ENCODE measurements around the gene BCAR1.
"Not testable (repeated sequence)": the region's sequence is repeated elsewhere in the genome, so short reads cannot be mapped to it uniquely, and the experiment has no call there.

Gene BCAR1

GRCh38 chr16:75272097-75272551 lies 20.7 kb upstream of the BCAR1 start:
- DNase-seq (ENCODE audit: low spot score), result no peak

GRCh38 chr16:75271441-75272096 lies 20.1 kb upstream of the BCAR1 start:
- DNase-seq (ENCODE audit: low spot score), result no peak

GRCh38 chr16:75269358-75269757 lies 17.9 kb upstream of the BCAR1 start:
- not testable (repeated sequence) for DNase-seq (ENCODE audit: low spot score)

GRCh38 chr16:75267631-75268264 lies 16.3 kb upstream of the BCAR1 start:
- DNase-seq (ENCODE audit: low spot score), result no peak

GRCh38 chr16:75266738-75267630 lies 15.6 kb upstream of the BCAR1 start:
- no peak for DNase-seq (ENCODE audit: low spot score)

GRCh38 chr16:75265911-75266701 lies 14.7 kb upstream of the BCAR1 start:
- DNase-seq (ENCODE audit: low spot score), result peak; percentile 80

GRCh38 chr16:75264999-75265910 lies 13.8 kb upstream of the BCAR1 start:
- no peak for DNase-seq (ENCODE audit: low spot score)

- DNase-seq (ENCODE audit: low spot score), result peak; percentile 86
Measured at GRCh38 chr16:75264457-75264998, 13.1 kb upstream of the BCAR1 start.

- peak; percentile 50 for DNase-seq (ENCODE audit: low spot score)
Measured at GRCh38 chr16:75263963-75264445, 12.6 kb upstream of the BCAR1 start.

- DNase-seq (ENCODE audit: low spot score), result no peak
Measured at GRCh38 chr16:75263291-75263962, 12.0 kb upstream of the BCAR1 start.

- no peak for DNase-seq (ENCODE audit: low spot score)
Measured at GRCh38 chr16:75262800-75263127, 11.3 kb upstream of the BCAR1 start.

GRCh38 chr16:75262104-75262799 lies 10.8 kb upstream of the BCAR1 start:
- DNase-seq (ENCODE audit: low spot score), result no peak

GRCh38 chr16:75261590-75262078 lies 10.2 kb upstream of the BCAR1 start:
- DNase-seq (ENCODE audit: low spot score), result no peak

GRCh38 chr16:75260851-75261589 lies 9.6 kb upstream of the BCAR1 start:
- DNase-seq (ENCODE audit: low spot score), result no peak

- DNase-seq (ENCODE audit: low spot score), result no peak
Measured at GRCh38 chr16:75258807-75259141, 7.3 kb upstream of the BCAR1 start.

- DNase-seq (ENCODE audit: low spot score), result no peak
Measured at GRCh38 chr16:75257886-75258806, 6.7 kb upstream of the BCAR1 start.

- no peak for DNase-seq (ENCODE audit: low spot score)
Measured at GRCh38 chr16:75256696-75257343, 5.4 kb upstream of the BCAR1 start.
